GM18951 (cell line): ENCODE results near the gene CFAP61.

Source experiments
- POLR2A ChIP-seq: IDR thresholded peaks from 4 replicates; pipeline ENCODE4 v1.6.1; 2011; ENCODE audit warnings: mild to moderate bottlenecking; ENCODE audit not compliant: insufficient read length, insufficient read depth; ENCODE audit errors: extremely low read depth
- in situ Hi-C: fragments of 300-500 bp; cut with MboI; formaldehyde crosslinking; loops from one replicate; pipeline ENCODE4 v1.12.0; 2022; ENCODE audit warnings: low sequenced_read_pairs, mixed read lengths, inconsistent platforms; ENCODE audit not compliant: unreplicated experiment

The CFAP61 gene

GRCh38 chr20:20317621-20318364 lies 265.5 kb downstream of the CFAP61 start:
- in situ Hi-C loops: no loop called here
- no peak for TF ChIP-seq POLR2A

- no peak for TF ChIP-seq POLR2A
- in situ Hi-C loops: no loop called here
These were observed 266.2 kb downstream of the CFAP61 start for GRCh38 chr20:20318365-20319161.

GRCh38 chr20:20321134-20321533 lies 268.8 kb downstream of the CFAP61 start:
- in situ Hi-C loops: no loop called here
- no peak for TF ChIP-seq POLR2A

- in situ Hi-C loops: no loop called here
- no peak for TF ChIP-seq POLR2A
These were observed 269.6 kb downstream of the CFAP61 start for GRCh38 chr20:20321917-20322316.

- in situ Hi-C loops: no loop called here
These were observed 270.6 kb downstream of the CFAP61 start for GRCh38 chr20:20322912-20323311.

GRCh38 chr20:20327746-20328145 lies 275.4 kb downstream of the CFAP61 start:
- no peak for TF ChIP-seq POLR2A

More at GRCh38 chr20:20322912-20323311, 270.6 kb downstream of the CFAP61 start:
- no peak for TF ChIP-seq POLR2A

GRCh38 chr20:20329564-20329963 lies 277.2 kb downstream of the CFAP61 start:
- in situ Hi-C loops: no loop called here
- TF ChIP-seq POLR2A: no peak

More at GRCh38 chr20:20327746-20328145, 275.4 kb downstream of the CFAP61 start:
- in situ Hi-C loops: no loop called here

- in situ Hi-C loops: no loop called here
- no peak for TF ChIP-seq POLR2A
These were observed 278.8 kb downstream of the CFAP61 start for GRCh38 chr20:20331156-20331555.

GRCh38 chr20:20331817-20332216 lies 279.5 kb downstream of the CFAP61 start:
- no peak for TF ChIP-seq POLR2A
- in situ Hi-C loops: no loop called here

GRCh38 chr20:20333866-20334265 lies 281.5 kb downstream of the CFAP61 start:
- in situ Hi-C loops: no loop called here

GRCh38 chr20:20334489-20334888 lies 282.2 kb downstream of the CFAP61 start:
- in situ Hi-C loops: no loop called here
- peak; percentile 27 for TF ChIP-seq POLR2A

More at GRCh38 chr20:20333866-20334265, 281.5 kb downstream of the CFAP61 start:
- no peak for TF ChIP-seq POLR2A

- in situ Hi-C loops: no loop called here
- no peak for TF ChIP-seq POLR2A
These were observed 285.9 kb downstream of the CFAP61 start for GRCh38 chr20:20338133-20338730.

- in situ Hi-C loops: no loop called here
These were observed 288.1 kb downstream of the CFAP61 start for GRCh38 chr20:20340443-20340842.

More at GRCh38 chr20:20340443-20340842, 288.1 kb downstream of the CFAP61 start:
- no peak for TF ChIP-seq POLR2A
